Amniotic epithelial cell (primary cell): Measurements from ENCODE around the gene EPHA1.
"Not testable (repeated sequence)": the region's sequence is repeated elsewhere in the genome, so short reads cannot be mapped to it uniquely, and the experiment has no call there.

Experiments used
- DNase-seq: peaks from one replicate; pipeline ENCODE4 v3.0.0-alpha.2; 2010; ENCODE audit warnings: low read depth

The EPHA1 gene

GRCh38 chr7:143431109-143431508 is 22.5 kb upstream of the EPHA1 start:
- DNase-seq = no peak

- DNase-seq = peak; percentile 25
These were observed 21.4 kb upstream of the EPHA1 start for GRCh38 chr7:143429770-143430698.

GRCh38 chr7:143426479-143427142 is 18.0 kb upstream of the EPHA1 start:
- no peak for DNase-seq

- not testable (repeated sequence) for DNase-seq
These were observed 15.8 kb upstream of the EPHA1 start for GRCh38 chr7:143424476-143424875.

GRCh38 chr7:143422033-143422432 is 13.4 kb upstream of the EPHA1 start:
- DNase-seq = no peak

GRCh38 chr7:143420624-143421023 is 12.0 kb upstream of the EPHA1 start:
- DNase-seq = not testable (repeated sequence)

GRCh38 chr7:143419880-143420279 is 11.2 kb upstream of the EPHA1 start:
- DNase-seq = no peak

- no peak for DNase-seq
These were observed 10.2 kb upstream of the EPHA1 start for GRCh38 chr7:143418681-143419458.

- no peak for DNase-seq
These were observed 9.2 kb upstream of the EPHA1 start for GRCh38 chr7:143417734-143418383.

GRCh38 chr7:143416565-143417149 is 8.0 kb upstream of the EPHA1 start:
- DNase-seq = peak; percentile 31

GRCh38 chr7:143415742-143416397 is 7.2 kb upstream of the EPHA1 start:
- DNase-seq = no peak

- not testable (repeated sequence) for DNase-seq
These were observed 6.6 kb upstream of the EPHA1 start for GRCh38 chr7:143415209-143415608.

- DNase-seq = no peak
These were observed 4.5 kb upstream of the EPHA1 start for GRCh38 chr7:143413123-143413522.

- no peak for DNase-seq
These were observed 3.5 kb upstream of the EPHA1 start for GRCh38 chr7:143411976-143412708.

GRCh38 chr7:143410521-143411004 is 1.9 kb upstream of the EPHA1 start:
- peak; percentile 41 for DNase-seq

- DNase-seq = no peak
These were observed 387 bp downstream of the EPHA1 start for GRCh38 chr7:143408252-143408685.

GRCh38 chr7:143407287-143408251 is 1.1 kb downstream of the EPHA1 start:
- DNase-seq = no peak

GRCh38 chr7:143406002-143406357 is 2.7 kb downstream of the EPHA1 start:
- DNase-seq = no peak
